HG02840 (cell line): ENCODE measurements around the gene MAP3K21.

ENCODE experiments used
- ATAC-seq: cut with Tn5 transposase; IDR thresholded peaks from one replicate; pipeline ENCODE4 v1.9.1; 2021; ENCODE audit warnings: mild to moderate bottlenecking, moderate library complexity, moderate number of reproducible peaks; ENCODE audit not compliant: unreplicated experiment, low FRiP score

The MAP3K21 gene

GRCh38 chr1:233357595-233358397 lies 30.3 kb downstream of the MAP3K21 start:
- ATAC-seq = no peak

GRCh38 chr1:233359431-233359830 lies 31.9 kb downstream of the MAP3K21 start:
- no peak for ATAC-seq

- ATAC-seq = no peak
These were observed 32.4 kb downstream of the MAP3K21 start for GRCh38 chr1:233359905-233360304.

GRCh38 chr1:233360525-233361102 lies 33.1 kb downstream of the MAP3K21 start:
- no peak for ATAC-seq

GRCh38 chr1:233361876-233362275 lies 34.4 kb downstream of the MAP3K21 start:
- no peak for ATAC-seq

GRCh38 chr1:233362743-233363142 lies 35.2 kb downstream of the MAP3K21 start:
- ATAC-seq = no peak

GRCh38 chr1:233364026-233364425 lies 36.5 kb downstream of the MAP3K21 start:
- no peak for ATAC-seq

GRCh38 chr1:233364695-233365539 lies 37.4 kb downstream of the MAP3K21 start:
- no peak for ATAC-seq

- ATAC-seq = no peak
These were observed 39.1 kb downstream of the MAP3K21 start for GRCh38 chr1:233366575-233366974.

GRCh38 chr1:233367057-233367803 lies 39.7 kb downstream of the MAP3K21 start:
- no peak for ATAC-seq

GRCh38 chr1:233368106-233368788 lies 40.7 kb downstream of the MAP3K21 start:
- ATAC-seq = no peak

GRCh38 chr1:233368789-233369130 lies 41.2 kb downstream of the MAP3K21 start:
- no peak for ATAC-seq

GRCh38 chr1:233372218-233373120 lies 44.9 kb downstream of the MAP3K21 start:
- no peak for ATAC-seq

- ATAC-seq = no peak
These were observed 45.7 kb downstream of the MAP3K21 start for GRCh38 chr1:233373226-233373625.

- no peak for ATAC-seq
These were observed 48.1 kb downstream of the MAP3K21 start for GRCh38 chr1:233375653-233376052.

GRCh38 chr1:233376382-233377110 lies 49.0 kb downstream of the MAP3K21 start:
- ATAC-seq = no peak

- ATAC-seq = no peak
These were observed 52.4 kb downstream of the MAP3K21 start for GRCh38 chr1:233379869-233380438.

GRCh38 chr1:233381806-233382205 lies 54.3 kb downstream of the MAP3K21 start:
- no peak for ATAC-seq
